Measurements from ENCODE around the gene MECP2.

Gene MECP2

GRCh38 chrX:154064637-154065435 is 32.7 kb downstream of the MECP2 start:
- no peaks in the 10 kb centered on the region for H3K4me1 ChIP-seq (ENCODE audit: insufficient read depth, poor library complexity, severe bottlenecking)
- DNase-seq (ENCODE audit: low spot score) (no peak), ATAC-seq (ENCODE audit: low read depth) (no peak)
- H3K27ac ChIP-seq (ENCODE audit: poor library complexity, severe bottlenecking), result no peak overlapping the region
- H3K27me3 ChIP-seq (ENCODE audit: insufficient read depth, poor library complexity, severe bottlenecking), result no peaks in the 10 kb centered on the region
- H3K36me3 ChIP-seq (ENCODE audit: low read depth), result no peaks in the 10 kb centered on the region
- no peak overlapping the region for H3K4me3 ChIP-seq (ENCODE audit: severe bottlenecking)
- TF ChIP-seq, protein P1, sequence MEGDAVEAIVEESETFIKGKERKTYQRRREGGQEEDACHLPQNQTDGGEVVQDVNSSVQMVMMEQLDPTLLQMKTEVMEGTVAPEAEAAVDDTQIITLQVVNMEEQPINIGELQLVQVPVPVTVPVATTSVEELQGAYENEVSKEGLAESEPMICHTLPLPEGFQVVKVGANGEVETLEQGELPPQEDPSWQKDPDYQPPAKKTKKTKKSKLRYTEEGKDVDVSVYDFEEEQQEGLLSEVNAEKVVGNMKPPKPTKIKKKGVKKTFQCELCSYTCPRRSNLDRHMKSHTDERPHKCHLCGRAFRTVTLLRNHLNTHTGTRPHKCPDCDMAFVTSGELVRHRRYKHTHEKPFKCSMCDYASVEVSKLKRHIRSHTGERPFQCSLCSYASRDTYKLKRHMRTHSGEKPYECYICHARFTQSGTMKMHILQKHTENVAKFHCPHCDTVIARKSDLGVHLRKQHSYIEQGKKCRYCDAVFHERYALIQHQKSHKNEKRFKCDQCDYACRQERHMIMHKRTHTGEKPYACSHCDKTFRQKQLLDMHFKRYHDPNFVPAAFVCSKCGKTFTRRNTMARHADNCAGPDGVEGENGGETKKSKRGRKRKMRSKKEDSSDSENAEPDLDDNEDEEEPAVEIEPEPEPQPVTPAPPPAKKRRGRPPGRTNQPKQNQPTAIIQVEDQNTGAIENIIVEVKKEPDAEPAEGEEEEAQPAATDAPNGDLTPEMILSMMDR (IDR thresholded peaks at IDR 0.05; ENCODE audit: poor library complexity, severe bottlenecking), result no peak
- H3K9me3 ChIP-seq (ENCODE audit: severe bottlenecking), result no peaks in the 10 kb centered on the region

GRCh38 chrX:154063234-154063633 is 34.3 kb downstream of the MECP2 start:
- TF ChIP-seq, protein P1 (IDR thresholded peaks at IDR 0.05; ENCODE audit: poor library complexity, severe bottlenecking), result no peak
- DNase-seq (ENCODE audit: low spot score) (no peak), ATAC-seq (ENCODE audit: low read depth) (no peak)
- H3K9me3 ChIP-seq (ENCODE audit: severe bottlenecking), result no peaks in the 10 kb centered on the region
- no peak overlapping the region for H3K27ac ChIP-seq (ENCODE audit: poor library complexity, severe bottlenecking)
- no peaks in the 10 kb centered on the region for H3K27me3 ChIP-seq (ENCODE audit: insufficient read depth, poor library complexity, severe bottlenecking)
- H3K4me1 ChIP-seq (ENCODE audit: insufficient read depth, poor library complexity, severe bottlenecking), result no peaks in the 10 kb centered on the region
- no peaks in the 10 kb centered on the region for H3K36me3 ChIP-seq (ENCODE audit: low read depth)
- H3K4me3 ChIP-seq (ENCODE audit: severe bottlenecking), result no peak overlapping the region

DNA sequence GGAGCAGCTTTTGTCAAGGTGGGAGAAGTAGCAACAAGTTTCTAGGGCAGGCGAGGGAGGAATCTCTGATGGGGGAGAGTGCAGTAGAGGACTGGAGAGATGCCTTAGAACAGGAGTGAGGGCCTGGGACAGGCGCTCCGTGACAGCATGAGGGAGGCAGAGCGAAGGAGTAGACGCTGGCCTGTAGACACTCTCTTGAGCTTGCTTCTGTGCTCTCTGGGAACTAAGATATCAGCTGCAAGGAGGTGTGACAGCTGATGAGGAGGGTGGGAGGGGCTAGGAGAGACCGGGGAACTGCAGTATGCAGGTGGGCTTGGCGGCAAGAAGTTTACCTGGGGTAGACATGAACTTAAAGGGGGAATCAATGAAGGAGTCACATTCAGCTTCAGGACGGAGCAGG is 35.7 kb downstream of the MECP2 start:
- TF ChIP-seq, protein P1 (IDR thresholded peaks at IDR 0.05; ENCODE audit: poor library complexity, severe bottlenecking), result no peak

DNA sequence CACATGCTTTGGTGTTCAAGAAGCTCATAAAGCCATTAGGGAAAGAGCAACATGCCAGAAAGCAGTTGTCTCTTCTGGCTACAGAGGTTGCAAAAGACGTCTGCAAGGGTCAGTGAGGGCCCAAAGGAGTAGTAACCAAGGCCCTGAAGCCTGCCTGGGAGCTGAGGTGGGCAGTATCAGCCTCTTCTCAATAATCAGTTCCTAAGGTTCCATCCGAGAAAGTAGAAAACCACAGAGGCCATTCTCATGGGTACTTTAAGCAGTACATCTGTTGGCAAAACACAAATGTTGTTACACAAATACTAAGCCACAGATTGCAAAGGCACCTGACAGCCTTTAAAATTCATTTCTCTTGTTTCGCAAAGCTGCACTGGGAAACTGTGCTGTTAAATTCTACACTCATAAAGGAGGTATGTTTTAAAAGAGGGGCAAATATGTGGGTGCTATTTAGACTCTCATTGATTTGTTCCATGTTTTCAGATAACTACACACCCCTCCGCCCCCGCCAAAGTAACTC is 37.7 kb downstream of the MECP2 start:
- no peak for ATAC-seq (ENCODE audit: low read depth)
- DNase-seq (ENCODE audit: low spot score), result no peak
- H3K27ac ChIP-seq (ENCODE audit: poor library complexity, severe bottlenecking), result no peak overlapping the region
- H3K9me3 ChIP-seq (ENCODE audit: severe bottlenecking), result no peaks in the 10 kb centered on the region
- no peaks in the 10 kb centered on the region for H3K4me1 ChIP-seq (ENCODE audit: insufficient read depth, poor library complexity, severe bottlenecking)
- H3K27me3 ChIP-seq (ENCODE audit: insufficient read depth, poor library complexity, severe bottlenecking), result no peaks in the 10 kb centered on the region
- peaks cover 11% of the 10 kb centered on the region; the same call in 1 of the 2 replicates for H3K36me3 ChIP-seq (ENCODE audit: low read depth)
- no peak overlapping the region for H3K4me3 ChIP-seq (ENCODE audit: severe bottlenecking)
- TF ChIP-seq, protein P1 (IDR thresholded peaks at IDR 0.05; ENCODE audit: poor library complexity, severe bottlenecking), result no peak

More for the DNA sequence above, 35.7 kb downstream of the MECP2 start:
- ATAC-seq (ENCODE audit: low read depth), result no peak
- no peak overlapping the region for H3K27ac ChIP-seq (ENCODE audit: poor library complexity, severe bottlenecking)
- DNase-seq (ENCODE audit: low spot score), result no peak
- no peaks in the 10 kb centered on the region for H3K4me1 ChIP-seq (ENCODE audit: insufficient read depth, poor library complexity, severe bottlenecking)
- no peaks in the 10 kb centered on the region for H3K9me3 ChIP-seq (ENCODE audit: severe bottlenecking)
- H3K27me3 ChIP-seq (ENCODE audit: insufficient read depth, poor library complexity, severe bottlenecking), result no peaks in the 10 kb centered on the region
- H3K36me3 ChIP-seq (ENCODE audit: low read depth), result peaks cover 3% of the 10 kb centered on the region; the same call in 1 of the 2 replicates
- H3K4me3 ChIP-seq (ENCODE audit: severe bottlenecking), result no peak overlapping the region

GRCh38 chrX:154059231-154059630 is 38.3 kb downstream of the MECP2 start:
- Histone ChIP-seq H3K4me3 (ENCODE audit: severe bottlenecking) (no peak overlapping the region), H3K4me1 (ENCODE audit: insufficient read depth, poor library complexity, severe bottlenecking) (no peaks in the 10 kb centered on the region), H3K27me3 (ENCODE audit: insufficient read depth, poor library complexity, severe bottlenecking) (no peaks in the 10 kb centered on the region), H3K27ac (ENCODE audit: poor library complexity, severe bottlenecking) (no peak overlapping the region), H3K9me3 (ENCODE audit: severe bottlenecking) (no peaks in the 10 kb centered on the region), H3K36me3 (ENCODE audit: low read depth) (peaks cover 11% of the 10 kb centered on the region; the same call in 1 of the 2 replicates)
- no peak for DNase-seq (ENCODE audit: low spot score)
- TF ChIP-seq, protein P1 (IDR thresholded peaks at IDR 0.05; ENCODE audit: poor library complexity, severe bottlenecking), result no peak
- no peak for ATAC-seq (ENCODE audit: low read depth)

Data from RWPE2 (cell line).